Head of caudate nucleus (tissue), 42 donors: ENCODE data around the gene CGNL1.

ENCODE experiments used
- DNase-seq, 42 donors: peaks; one replicate each; pipeline versions ENCODE4 v3.0.0 to v3.0.0-alpha.2; 2020 to 2021; ENCODE audit warnings: mixed read lengths in 7 of 42
- intact Hi-C: fragments of 100-400 bp; cut with DNase I; formaldehyde crosslinking; loops from one replicate; pipeline ENCODE4 v1.15.0; 2022

The CGNL1 gene

DNA sequence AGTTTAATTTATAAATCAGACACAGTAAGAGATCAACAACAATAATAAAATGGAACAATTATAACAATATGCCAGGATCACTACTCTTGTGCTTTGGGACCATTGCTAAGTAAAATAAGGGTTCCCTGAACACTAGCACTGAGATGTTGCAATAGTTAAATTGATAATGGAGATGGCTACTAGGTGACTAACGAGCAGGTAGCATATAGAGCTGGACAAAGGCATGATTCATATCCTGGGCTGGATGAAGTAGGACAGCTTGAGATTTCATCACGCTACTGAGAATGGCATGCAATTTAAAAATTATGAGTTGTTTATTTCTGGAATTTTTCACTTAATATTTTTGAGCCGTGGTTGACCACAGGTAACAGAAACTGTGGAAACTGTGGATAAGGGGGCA lies 194.7 kb downstream of the CGNL1 start:
- no peak for DNase-seq
- intact Hi-C loops = no loop called here

DNA sequence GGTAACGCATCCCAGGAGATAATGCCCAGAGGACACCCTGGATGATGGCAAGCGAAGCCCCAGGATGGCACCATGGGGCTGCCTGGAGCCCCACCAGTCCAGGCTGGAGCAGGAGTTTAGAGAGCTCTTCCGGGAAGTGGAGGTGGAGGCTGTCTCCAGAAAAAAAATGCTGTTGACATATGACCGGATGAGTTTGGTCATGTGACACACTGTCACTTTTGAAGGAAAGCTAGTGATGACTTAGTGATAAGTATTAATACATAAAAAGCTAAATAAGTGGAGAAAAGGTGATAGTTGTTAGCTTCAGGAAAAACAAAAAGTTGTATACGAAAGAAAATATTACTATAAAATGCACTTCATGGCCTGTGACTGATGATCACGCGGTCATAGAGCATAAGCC lies 195.4 kb downstream of the CGNL1 start:
- DNase-seq = no peak

DNA sequence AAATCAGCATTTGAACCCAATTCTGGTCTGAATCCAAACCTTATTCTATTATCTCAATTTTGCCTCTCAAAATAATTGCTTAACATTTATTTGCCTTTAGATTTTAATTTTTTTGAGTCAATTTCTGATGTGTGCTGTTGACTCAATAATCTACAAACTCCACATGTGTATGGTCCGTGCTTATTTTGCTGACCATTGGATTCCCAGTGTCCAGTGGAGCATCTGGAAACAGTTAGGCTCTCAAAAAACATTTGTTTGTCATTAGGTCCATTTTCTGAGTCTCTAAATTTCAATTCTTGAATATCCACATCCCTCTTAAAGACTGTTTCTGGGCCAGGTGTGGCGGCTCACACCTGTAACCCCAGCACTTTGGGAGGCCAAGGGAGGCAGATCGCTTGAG lies 196.2 kb downstream of the CGNL1 start:
- intact Hi-C loops = no loop called here
- DNase-seq = no peak

More for the DNA sequence above, 195.4 kb downstream of the CGNL1 start:
- intact Hi-C loops = no loop called here

DNA sequence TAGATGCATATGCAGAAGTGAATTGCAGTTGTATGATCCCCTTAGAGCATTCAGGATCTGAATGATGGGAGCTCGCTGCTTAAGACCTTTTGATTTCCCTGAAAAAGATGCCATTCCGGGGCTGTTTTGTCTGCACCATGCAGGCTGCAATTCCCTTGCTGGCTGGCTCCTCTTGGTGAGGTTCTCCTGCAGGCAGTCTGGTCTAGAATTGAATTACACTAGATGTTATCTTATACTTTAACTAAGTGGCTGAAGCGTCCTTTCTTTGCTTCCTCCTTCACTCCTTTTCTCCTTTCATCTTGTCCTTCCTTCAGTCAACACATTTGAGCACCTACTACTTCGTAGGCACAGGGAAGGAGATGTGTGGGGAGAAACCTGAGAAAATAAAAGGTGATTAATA lies 196.8 kb downstream of the CGNL1 start:
- DNase-seq = no peak
- intact Hi-C loops = no loop called here

DNA sequence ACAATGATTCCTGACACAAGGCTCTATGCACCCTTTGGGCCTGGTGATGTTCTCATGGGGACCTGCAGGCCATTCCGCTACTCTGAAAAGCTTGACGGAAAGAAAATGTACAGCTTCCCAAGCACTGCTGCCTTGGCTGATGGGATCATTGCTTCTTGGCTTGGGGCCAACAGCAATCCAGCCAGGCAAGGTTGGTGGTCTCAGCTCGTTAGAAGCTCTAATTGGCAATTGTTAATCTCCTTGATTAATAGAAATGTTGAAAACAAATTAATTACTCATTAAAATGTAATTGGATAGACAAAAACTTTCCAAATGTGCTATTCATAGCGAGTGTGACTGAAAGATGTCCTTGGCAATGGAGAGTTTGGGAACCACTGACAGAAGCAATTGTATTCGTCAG lies 199.1 kb downstream of the CGNL1 start:
- intact Hi-C loops = no loop called here
- DNase-seq = no peak

DNA sequence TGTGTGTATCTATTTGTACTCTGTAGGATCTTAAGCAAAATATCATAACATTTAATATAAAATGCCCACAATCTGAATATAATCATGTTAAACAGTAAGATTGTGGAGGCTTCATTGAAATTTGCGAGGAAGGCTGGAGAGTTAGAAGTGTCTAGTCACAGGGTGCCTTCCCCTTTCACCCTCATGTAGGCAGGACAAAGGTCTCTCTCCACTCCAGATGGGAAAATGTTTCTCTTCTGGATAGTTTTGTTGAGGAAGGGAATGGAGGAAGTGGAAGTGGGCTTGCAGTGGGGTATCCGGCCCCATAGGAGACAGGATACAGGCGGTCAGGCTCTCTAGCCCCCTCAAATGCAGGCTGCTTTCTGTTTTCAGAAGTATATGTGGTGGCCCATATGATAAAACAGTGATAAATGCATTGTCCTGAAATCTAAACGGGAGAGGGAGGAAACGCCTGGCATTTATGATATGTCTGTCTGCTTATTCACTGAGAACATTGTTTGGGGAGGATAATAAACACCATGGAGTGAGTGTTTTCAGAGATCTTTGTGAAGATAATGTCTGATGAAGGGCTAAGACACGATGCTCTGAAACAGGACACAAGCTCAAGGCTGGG lies 202.1 kb downstream of the CGNL1 start:
- intact Hi-C loops = no loop called here
- DNase-seq = no peak

DNA sequence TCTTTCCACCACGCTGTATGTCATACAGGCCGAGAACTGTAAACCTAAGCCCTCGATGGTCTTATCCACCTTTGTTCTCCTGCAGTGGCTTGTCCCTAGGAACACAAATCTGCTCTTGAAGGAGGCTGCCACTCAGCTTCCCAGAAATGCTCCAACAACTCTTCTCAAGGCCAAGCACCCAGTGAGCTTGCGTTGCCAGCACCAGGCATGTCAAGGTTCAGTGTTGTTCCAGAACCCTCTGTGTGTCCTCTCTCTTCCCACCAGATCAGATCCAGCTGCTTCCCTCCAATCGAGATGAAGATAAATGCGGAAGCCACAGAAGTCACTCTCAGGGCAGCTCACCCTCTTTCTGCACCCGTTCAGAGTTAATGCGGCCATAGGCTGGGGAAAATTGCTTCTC lies 204.1 kb downstream of the CGNL1 start:
- DNase-seq = no peak
- intact Hi-C loops = no loop called here

DNA sequence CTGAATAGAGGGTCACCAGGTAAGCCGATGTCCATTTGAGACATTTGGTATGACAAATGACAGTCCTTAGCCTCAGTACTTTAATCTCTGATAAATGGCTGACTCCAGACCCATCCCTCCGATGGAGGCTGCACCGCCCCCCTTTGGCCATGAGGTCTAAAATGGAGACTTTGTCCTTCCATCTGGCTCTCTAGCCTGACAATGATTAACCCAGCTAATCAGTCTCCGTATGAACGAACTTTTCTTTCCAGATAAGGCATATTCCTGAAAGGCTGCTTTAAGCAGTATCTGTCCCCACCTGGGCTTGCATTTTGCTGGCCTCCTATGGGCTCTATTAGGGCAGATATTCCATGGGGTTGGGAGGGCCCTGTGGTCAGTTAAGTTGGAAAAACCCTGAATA lies 204.6 kb downstream of the CGNL1 start:
- DNase-seq = no peak
- intact Hi-C loops = no loop called here

DNA sequence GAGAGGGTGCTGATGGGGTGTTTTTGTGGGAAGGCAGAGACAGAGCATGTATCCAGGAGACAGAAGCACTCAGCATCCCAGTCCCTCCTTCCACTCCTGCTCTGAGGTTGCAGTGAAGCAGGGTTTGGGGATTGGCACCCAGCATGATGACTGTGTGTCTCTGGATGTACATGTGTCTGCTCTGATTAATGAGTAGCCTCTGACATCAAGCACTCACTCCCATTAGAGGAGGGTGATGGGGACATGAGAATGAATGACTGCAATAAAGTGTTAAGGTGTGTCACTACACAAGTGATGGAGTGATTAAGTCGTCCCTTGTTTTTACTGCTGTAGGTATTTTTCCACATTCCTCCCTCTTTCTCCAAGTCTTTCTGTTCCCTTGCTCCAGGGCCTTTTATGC lies 205.8 kb downstream of the CGNL1 start:
- intact Hi-C loops = no loop called here
- no peak for DNase-seq

DNA sequence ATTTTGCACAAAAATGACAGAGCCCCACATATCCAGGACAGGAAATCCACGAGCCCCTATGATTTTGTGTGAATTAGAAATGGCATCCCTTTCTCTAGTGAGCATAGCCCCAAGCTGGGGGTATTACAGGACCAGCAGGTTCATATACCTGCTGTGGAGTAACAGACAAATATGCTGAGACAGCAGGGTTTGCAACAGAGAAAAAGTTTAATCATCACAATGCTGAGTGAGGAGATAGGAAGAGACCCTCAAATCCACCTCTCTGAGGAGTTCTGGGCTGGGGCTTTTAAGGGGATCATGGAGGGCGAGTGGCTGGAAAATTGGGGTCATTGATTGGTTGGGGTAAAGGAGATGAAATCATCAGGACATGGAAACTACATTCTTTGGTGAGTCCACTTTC lies 207.0 kb downstream of the CGNL1 start:
- intact Hi-C loops = no loop called here
- DNase-seq = no peak

DNA sequence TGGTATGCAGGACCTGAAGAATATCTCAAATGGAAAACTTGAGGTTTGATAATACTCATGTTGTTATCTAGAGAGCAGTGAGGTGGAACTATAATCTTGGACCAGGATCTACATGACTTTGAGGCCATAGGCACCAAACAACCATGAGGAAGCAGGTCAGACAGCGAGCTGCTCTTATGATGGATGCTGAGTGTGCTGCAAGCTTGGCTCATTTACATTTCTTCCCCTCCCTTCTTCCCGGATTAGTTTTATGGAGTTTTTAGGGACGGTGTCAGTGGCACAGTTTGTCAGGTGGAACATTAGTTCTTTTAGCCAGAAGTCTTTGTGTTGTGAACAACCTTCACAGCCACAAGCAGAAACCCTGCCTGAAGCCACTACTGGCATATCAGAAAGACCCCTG lies 207.4 kb downstream of the CGNL1 start:
- intact Hi-C loops = no loop called here
- DNase-seq = no peak

DNA sequence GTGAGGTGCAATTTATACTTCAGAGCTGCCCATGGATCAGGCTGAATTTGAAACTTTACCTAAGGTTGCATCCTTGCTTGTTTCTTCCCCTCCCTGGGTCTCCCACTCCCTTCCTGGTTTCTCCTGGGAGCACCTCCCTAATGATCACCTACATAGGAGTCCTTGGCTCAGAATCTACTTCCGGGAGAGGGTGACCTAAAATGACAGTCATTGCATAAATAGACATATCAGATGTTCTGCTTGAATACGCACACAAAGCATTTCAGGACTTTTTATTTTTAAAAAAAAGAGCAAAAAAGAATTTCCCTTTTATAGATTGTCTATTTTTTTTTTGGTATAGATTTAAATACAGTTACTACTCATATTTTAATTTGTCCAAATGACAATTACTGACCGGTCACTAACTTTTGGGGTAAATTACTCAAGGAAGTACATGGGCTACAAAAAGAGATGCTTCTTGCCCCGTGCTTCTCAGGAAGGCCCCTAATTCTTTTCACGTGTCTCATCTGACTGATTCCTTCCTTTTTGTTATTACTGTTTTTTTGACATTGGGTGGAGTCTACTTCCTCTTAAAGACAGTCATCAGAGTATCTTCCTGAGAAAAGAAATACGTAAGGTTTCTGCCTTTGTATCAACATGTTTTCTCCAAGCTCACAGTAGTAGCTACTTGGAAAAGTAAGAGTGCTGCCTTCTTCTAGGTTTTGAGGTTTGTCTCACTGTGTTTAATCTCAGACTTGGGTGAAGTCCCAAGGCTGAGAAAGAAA lies 210.5 kb downstream of the CGNL1 start:
- intact Hi-C loops = no loop called here
- no peak for DNase-seq

DNA sequence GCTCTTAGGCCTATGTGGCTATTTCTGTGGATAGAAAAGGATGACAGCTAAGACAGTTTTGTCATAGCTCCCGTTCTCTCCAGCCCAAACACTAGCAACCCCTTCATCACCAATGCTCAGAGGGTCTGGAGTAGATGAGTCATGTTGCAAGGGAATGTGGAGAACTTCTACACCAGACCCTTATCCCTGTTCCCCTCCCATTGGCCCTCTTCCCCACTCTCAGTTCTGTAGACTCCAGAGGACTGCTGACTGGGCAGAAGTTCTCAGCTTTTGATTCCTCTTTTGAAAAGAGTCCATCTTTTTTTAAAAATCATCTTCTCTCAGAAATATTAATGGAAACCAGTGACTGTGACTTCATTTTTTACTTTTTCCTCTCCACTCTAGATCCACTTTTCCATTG lies 213.0 kb downstream of the CGNL1 start:
- intact Hi-C loops = no loop called here
- DNase-seq = peak in 1 of 42 donors; percentile 10

DNA sequence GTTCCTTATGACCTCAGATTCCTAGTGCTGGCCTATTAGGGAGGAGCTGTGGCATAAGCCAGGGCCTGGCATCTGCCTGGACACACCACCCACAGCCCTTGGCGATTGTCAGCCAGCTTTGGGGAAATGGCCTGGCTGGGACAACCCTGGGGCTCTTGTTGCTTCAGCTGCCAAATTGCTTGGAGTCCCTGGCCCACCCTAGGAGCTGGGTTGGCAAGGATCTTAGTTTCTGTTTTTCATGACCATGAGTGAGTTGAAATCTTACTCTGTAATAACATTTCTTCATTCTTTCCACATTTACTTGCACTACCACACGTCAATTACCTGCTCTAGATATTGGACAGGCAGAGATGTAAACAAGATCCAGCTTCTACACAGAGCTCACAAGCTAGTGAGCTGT lies 213.4 kb downstream of the CGNL1 start:
- intact Hi-C loops = no loop called here
- peak in 5 of 42 donors; percentile 8 to 26 (median 18) for DNase-seq

DNA sequence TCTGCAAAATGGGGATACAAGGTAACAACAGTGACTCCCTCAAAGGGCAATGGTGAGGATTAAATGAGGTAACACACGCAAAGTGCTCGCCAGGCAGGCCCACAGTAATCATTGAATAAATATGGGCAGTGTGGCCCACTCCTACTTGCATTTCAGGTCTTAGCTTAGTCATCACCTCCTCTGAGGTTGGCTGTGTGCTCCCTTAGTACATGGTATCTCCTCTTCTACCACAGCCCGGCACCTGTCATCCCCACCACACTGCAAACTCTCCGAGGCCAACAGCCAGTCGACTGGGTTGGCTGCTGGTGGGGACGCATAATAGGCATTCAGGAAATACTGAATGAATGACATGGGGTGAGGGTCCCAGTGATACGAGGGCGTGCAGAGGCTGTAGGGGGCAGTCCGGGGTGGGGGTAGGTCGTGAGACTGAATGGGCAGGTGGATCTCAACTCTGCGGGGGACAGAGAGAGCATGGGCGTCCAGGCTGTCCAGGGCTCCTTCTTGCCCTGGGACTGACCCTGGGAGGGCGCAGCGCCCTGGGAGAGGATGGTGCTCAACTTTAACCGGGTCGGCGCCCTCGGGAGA lies 215.0 kb downstream of the CGNL1 start:
- intact Hi-C loops = no loop called here
- DNase-seq = no peak

DNA sequence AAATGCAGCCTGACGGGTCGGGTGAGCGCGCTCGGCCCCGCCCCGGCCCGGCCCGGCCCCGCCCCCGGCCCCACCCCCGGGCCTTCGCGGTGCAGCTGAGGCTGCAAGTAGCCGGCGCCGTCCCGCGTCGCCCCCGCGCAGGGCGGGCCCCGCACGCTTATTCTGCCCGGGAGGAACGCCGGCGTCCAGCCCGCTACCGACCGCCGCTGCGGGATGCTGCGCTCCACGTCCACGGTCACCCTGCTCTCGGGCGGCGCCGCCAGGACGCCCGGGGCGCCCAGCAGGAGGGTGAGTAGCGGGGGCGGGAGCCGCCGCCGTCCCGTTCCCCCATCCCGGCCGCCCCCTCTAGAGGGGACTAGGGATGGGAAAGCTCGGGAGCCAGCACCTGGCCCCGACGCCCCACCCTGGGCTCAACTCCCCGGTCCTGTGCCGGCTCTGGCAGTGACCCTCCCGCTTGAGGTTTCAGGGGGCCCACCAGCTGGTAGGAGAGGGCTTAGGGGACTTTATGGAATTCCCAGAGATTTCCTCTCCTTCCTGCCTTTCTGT lies 215.6 kb downstream of the CGNL1 start, which contains the start of gene MYZAP:
MYZAP (plus strand) TSS at position 83 of the 546 bp plus-strand sequence; CDS start at position 214, 131 bp downstream.
- peak in 25 of 42 donors; percentile 5 to 52 (median 21) for DNase-seq
- intact Hi-C loops = no loop called here

DNA sequence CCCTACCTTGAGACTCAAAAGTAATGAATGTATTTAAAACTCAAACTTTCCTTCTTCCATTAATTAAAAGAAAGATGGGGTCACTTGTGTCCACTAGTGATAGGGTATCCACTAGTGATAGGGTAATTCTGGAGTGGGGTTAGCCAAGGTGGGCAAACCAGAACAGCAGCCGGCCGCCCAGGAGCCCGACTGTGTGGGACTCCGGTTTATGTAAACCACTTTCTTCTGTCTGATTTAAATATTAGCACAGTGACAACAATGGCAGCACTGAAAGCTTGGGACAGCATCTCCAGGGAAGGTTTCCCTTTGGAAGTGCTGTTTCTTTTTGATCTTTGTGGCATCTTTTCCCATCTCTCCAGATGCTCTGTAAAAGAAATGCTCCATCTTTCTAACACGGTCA lies 216.1 kb downstream of the CGNL1 start:
- no peak for DNase-seq
- intact Hi-C loops = no loop called here

DNA sequence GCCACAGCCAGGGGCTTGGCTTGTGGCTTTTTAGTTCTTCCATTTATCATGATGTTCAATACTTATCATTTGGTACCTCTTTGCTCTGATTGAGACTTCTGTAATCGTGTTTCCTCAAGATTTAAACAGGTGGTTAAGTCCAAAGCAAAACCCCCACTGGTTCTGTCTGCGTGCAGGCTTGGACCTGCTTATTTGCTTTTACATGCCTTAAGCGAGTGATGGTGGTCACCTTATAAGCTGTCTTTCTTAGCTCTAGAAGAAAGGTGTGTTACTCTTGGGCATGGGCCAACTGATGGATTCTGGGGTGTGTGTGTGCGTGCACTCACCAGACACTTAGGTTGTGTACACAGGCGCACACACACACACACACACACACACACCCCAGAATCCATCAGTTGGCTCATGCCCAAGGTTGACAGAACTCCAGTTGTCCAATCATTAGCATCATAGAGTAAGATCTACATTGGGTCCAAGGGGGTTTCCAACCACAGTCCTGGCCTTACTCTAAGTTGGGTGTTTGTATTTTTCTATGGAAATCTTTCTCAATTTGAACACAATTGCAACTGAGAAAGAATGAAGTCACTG lies 216.6 kb downstream of the CGNL1 start:
- DNase-seq = no peak
- intact Hi-C loops = no loop called here

DNA sequence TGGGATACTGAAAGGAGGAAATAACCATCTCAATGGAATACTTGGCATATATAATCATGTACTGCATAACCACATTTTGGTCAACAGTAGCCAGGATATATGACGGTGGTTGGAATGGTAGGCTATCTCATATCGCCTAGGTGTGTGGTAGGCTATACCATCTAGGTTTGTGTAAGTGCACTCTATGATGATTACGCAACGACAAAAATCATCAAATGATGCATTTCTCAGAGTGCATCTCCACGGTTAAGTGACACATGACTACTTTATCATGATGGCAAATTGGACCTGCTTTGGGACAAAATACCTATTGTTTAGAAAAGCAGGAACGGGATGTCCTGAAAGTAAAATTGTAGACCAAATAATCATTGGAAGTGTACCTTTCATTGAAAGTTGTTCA lies 218.2 kb downstream of the CGNL1 start:
- DNase-seq = no peak
- intact Hi-C loops = no loop called here
